GM12874 (cell line): ENCODE results near the gene B9D2.

Experiments
- TF ChIP-seq, protein P1 (sequence below): IDR thresholded peaks from 2 replicates; pipeline ENCODE4 v1.5.1; 2011; ENCODE audit warnings: low read depth, mild to moderate bottlenecking, control low read depth, low read length, moderate library complexity; ENCODE audit not compliant: insufficient read depth

Gene B9D2

DNA sequence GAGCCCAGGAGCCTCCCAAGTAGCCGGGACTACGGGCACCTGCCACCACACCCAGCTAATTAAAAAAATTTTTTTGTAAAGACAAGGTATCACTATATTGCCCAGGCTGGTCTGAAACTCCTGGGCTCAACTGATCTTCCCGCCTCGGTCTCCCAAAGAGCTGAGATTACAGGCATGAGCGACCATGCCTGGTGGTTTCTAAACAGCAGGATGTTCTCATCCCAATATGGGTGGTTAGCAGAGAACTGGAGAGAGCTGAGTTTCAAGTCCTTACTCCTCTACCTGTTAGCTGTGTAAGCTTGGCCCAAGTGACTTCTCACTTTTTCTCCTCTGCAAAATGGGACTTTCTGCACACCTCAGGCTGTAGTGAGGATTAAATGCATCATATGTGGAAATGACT, 20.4 kb upstream of the B9D2 start:
- TF ChIP-seq, protein P1, sequence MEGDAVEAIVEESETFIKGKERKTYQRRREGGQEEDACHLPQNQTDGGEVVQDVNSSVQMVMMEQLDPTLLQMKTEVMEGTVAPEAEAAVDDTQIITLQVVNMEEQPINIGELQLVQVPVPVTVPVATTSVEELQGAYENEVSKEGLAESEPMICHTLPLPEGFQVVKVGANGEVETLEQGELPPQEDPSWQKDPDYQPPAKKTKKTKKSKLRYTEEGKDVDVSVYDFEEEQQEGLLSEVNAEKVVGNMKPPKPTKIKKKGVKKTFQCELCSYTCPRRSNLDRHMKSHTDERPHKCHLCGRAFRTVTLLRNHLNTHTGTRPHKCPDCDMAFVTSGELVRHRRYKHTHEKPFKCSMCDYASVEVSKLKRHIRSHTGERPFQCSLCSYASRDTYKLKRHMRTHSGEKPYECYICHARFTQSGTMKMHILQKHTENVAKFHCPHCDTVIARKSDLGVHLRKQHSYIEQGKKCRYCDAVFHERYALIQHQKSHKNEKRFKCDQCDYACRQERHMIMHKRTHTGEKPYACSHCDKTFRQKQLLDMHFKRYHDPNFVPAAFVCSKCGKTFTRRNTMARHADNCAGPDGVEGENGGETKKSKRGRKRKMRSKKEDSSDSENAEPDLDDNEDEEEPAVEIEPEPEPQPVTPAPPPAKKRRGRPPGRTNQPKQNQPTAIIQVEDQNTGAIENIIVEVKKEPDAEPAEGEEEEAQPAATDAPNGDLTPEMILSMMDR = no peak

GRCh38 chr19:41377977-41378709, 14.2 kb upstream of the B9D2 start:
- TF ChIP-seq, protein P1 = peak; percentile 76

DNA sequence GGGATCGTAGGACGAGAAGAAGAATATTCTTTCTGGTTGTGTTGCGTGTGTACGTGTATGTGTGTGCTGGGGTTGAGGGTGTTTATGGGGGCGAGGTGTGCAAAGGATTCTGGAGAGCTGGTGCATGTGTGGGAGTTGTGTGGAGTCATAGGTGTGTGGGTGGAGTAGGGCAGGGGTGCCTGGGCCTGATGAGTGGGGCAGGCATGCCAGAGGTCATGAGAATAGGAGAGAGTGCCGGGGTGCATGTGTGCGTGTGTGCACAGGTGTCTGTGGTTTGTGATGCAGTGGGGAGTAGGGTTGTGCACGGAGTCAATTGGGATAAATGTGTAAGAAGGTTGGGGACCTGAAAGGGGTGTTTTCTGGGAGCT, 13.0 kb upstream of the B9D2 start:
- TF ChIP-seq, protein P1 = no peak

DNA sequence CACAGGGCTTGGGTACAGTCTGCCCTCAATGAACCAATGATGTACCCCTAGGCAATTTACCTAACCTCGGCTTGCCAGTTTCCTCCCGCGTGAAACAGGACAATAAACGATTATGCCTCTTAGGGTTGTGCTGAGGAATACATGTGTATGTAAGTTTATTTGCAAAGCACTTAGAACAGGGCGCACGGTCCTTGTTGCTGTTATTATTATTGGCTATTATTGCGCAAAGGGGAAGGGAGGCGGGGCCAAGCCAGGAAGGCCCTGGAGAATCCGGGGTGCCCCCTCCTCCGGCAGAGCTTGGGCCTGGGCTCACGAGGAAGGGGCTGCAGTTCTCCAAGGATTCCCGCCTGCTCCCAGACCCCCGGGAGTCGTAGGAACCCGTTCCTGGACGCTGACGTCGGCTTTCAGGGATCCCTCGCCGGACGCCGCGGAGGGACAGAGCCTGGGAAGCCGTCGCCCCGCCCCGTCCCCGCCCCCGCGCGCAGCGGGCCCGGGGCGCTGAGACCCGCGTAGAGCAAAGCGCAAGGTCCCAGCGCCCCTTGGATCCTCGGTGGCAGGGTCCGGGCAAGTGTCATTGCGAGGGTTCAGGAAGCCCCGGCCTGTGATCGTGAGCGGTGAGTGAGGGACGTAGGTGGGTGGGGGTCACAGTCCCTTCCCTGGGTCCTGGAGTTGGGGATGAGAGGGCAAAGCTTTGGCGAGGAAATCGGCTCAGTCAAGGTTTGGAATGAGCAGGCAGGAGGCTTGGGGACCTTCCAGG, 12.5 kb upstream of the B9D2 start, which contains the start of gene TMEM91:
TSS of gene TMEM91 (plus strand) at position 293 of the 757 bp plus-strand sequence. CDS start 1,777 bp downstream, outside the sequence.
- TF ChIP-seq, protein P1 = no peak

DNA sequence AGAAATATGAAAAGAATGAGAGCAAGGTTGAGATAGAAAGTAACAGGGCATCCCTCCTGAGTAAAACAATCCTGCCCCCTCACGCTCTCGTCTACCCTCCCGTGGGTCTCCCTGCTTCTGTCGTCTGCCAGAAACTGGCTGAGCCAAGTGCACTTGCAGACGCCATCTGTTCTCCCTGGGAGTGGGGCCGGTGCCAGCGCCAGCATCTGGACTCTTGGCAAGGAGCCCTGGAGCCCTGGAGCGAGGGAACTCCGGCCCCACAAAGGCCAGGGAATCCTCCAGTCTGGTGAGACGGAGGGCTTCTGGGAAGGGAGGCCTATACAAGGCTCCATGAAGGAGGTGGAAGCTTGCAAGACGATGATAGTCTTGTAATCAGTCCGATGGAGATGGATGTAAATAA, 10.0 kb upstream of the B9D2 start:
- TF ChIP-seq, protein P1 = no peak

DNA sequence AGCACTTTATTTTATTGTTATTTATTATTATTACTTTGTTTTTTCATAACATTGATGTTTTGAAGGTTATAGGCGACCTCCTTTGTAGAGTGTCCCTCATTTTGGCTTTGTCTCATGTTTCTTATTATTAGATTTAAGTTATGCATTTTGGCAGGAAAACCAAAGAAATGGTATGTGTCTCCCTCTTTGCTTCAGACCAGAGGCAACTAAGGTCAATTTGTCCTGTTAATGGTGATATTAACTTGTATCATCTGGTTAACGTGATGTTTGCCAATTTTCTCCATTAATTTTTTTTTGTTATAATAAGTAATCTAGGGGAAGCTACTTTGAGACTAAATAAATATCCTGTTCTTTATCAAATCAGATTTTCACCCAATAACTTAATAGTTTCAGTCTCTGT, 8.6 kb upstream of the B9D2 start:
- TF ChIP-seq, protein P1 = no peak

- TF ChIP-seq, protein P1 = no peak
Observed at GRCh38 chr19:41371541-41371940, 7.6 kb upstream of the B9D2 start.
